Trophoblast cell (in vitro differentiated cells and primary cell): ENCODE data around the gene ADAMTS9.

Experiments used
- DNase-seq, 2 donors: peaks; one replicate each; pipeline ENCODE4 v3.0.0-alpha.2; 2016
- H2AFZ ChIP-seq: 2 replicates; pipeline ENCODE4 v1.6.1; 2013; ENCODE audit warnings: low read length, moderate library complexity, mild to moderate bottlenecking; ENCODE audit not compliant: insufficient read depth, poor library complexity
- H2AK5ac ChIP-seq: 2 replicates; pipeline ENCODE4 v1.6.1; 2013; ENCODE audit warnings: mild to moderate bottlenecking, low read length
- H2BK120ac ChIP-seq: 2 replicates; pipeline ENCODE4 v1.6.1; 2013; ENCODE audit warnings: low read length, mild to moderate bottlenecking, moderate library complexity; ENCODE audit not compliant: insufficient read depth, poor library complexity
- H2BK12ac ChIP-seq: 2 replicates; pipeline ENCODE4 v1.6.1; 2013; ENCODE audit warnings: mild to moderate bottlenecking, low read length, moderate library complexity
- H2BK5ac ChIP-seq: 2 replicates; pipeline ENCODE4 v1.6.1; 2013; ENCODE audit warnings: low read length, low read depth, moderate library complexity, mild to moderate bottlenecking; ENCODE audit not compliant: poor library complexity
- H3K14ac ChIP-seq: 2 replicates; pipeline ENCODE4 v1.6.1; 2013; ENCODE audit warnings: mild to moderate bottlenecking, low read length
- H3K18ac ChIP-seq: 2 replicates; pipeline ENCODE4 v1.6.1; 2013; ENCODE audit warnings: mild to moderate bottlenecking, low read length
- H3K23ac ChIP-seq: 2 replicates; pipeline ENCODE4 v1.6.1; 2013; ENCODE audit warnings: low read length
- H3K27ac ChIP-seq: 2 replicates; pipeline ENCODE4 v1.5.1; 2013; ENCODE audit warnings: low read depth, mild to moderate bottlenecking, inconsistent platforms, low read length, moderate library complexity
- H3K27me3 ChIP-seq: 2 replicates; pipeline ENCODE4 v1.6.1; 2013; ENCODE audit warnings: inconsistent platforms, mild to moderate bottlenecking, low read length, moderate library complexity; ENCODE audit not compliant: insufficient read depth
- H3K36me3 ChIP-seq, 2 experiments: 1 replicate in 1 of 2; 2 replicates in 1 of 2; pipeline ENCODE4 v1.6.1; 2013; ENCODE audit warnings: low read length in 2 of 2, mild to moderate bottlenecking in 2 of 2, moderate library complexity in 1 of 2; ENCODE audit not compliant: insufficient read depth in 2 of 2, control insufficient read depth in 1 of 2
- H3K4ac ChIP-seq: 2 replicates; pipeline ENCODE4 v1.6.1; 2013; ENCODE audit warnings: low read depth, mild to moderate bottlenecking, low read length, moderate library complexity
- H3K4me1 ChIP-seq, 2 experiments: 1 replicate in 1 of 2; 2 replicates in 1 of 2; pipeline ENCODE4 v1.6.1; 2013; ENCODE audit warnings: low read length in 2 of 2, mild to moderate bottlenecking in 2 of 2, moderate library complexity in 1 of 2; ENCODE audit not compliant: insufficient read depth in 2 of 2, control insufficient read depth in 1 of 2
- H3K4me2 ChIP-seq: 2 replicates; pipeline ENCODE4 v1.6.1; 2013; ENCODE audit warnings: inconsistent platforms, mild to moderate bottlenecking, low read length, moderate library complexity
- H3K4me3 ChIP-seq: 2 replicates; pipeline ENCODE4 v1.5.1; 2013; ENCODE audit warnings: mild to moderate bottlenecking, low read depth, low read length, inconsistent platforms
- H3K79me1 ChIP-seq: one replicate; pipeline ENCODE4 v1.6.1; 2013; ENCODE audit warnings: low read length
- H3K79me2 ChIP-seq: 2 replicates; pipeline ENCODE4 v1.6.1; 2013; ENCODE audit warnings: low read length, mild to moderate bottlenecking; ENCODE audit not compliant: control insufficient read depth, insufficient read depth, poor library complexity
- H3K9ac ChIP-seq: 2 replicates; pipeline ENCODE4 v1.6.1; 2013; ENCODE audit warnings: mild to moderate bottlenecking, low read length
- H3K9me3 ChIP-seq: 2 replicates; pipeline ENCODE4 v1.6.1; 2013; ENCODE audit warnings: low read depth, mild to moderate bottlenecking, control low read depth, inconsistent platforms, low read length; ENCODE audit not compliant: insufficient read depth
- H4K12ac ChIP-seq: 2 replicates; pipeline ENCODE4 v1.6.1; 2013; ENCODE audit warnings: low read depth, mild to moderate bottlenecking, low read length, moderate library complexity
- H4K8ac ChIP-seq: 2 replicates; pipeline ENCODE4 v1.6.1; 2013; ENCODE audit warnings: low read depth, mild to moderate bottlenecking, low read length, moderate library complexity
- H4K91ac ChIP-seq: one replicate; pipeline ENCODE4 v1.6.1; 2013; ENCODE audit warnings: low read depth, mild to moderate bottlenecking, low read length, moderate library complexity
- WGBS: extraction: QIAGEN DNeasy Blood & Tissue Kit; methylation state at CpG from one replicate; pipeline ENCODE4 v1.1.7; 2013; ENCODE audit warnings: missing lambda C conversion rate; ENCODE audit not compliant: insufficient read length, insufficient coverage; ENCODE audit errors: extremely low coverage; 5-methylcytosine and 5-hydroxymethylcytosine counted together

ADAMTS9 gene

DNA sequence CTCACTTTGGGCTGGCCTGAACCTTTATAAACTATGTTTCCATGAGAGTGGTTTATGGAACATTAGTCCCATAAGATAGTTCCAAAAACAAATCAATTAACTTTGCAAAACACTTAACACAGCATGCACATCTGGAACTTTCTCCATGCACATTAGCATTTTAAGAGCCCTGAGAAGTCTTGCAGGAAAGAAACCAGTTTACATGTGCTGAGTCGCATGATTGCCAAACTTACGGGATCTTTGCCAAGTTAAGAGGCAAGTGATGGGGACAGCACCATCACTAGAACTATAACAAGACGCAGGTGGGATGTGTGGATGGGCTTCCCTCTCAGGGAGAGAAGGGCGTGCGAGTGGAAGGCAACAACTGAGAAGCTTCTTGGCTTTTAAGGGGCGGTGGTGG, 20.7 kb downstream of the ADAMTS9 start:
- Histone ChIP-seq H3K9me3 (no peaks in the 10 kb centered on the region), H3K9ac (no peak overlapping the region), H3K4ac (no peak overlapping the region), H2BK5ac (no peak overlapping the region), H4K12ac (no peak overlapping the region), H3K4me3 (no peak overlapping the region), H3K79me1 (no peaks in the 10 kb centered on the region), H3K23ac (no peak overlapping the region), H2BK12ac (no peak overlapping the region), H3K14ac (no peak overlapping the region), H3K27ac (no peak overlapping the region), H3K79me2 (peaks cover 2% of the 10 kb centered on the region), H2BK120ac (no peak overlapping the region), H4K91ac (no peak overlapping the region), H3K27me3 (no peaks in the 10 kb centered on the region), H4K8ac (no peak overlapping the region), H2AFZ (no peak overlapping the region), H3K4me1 (no peaks in the 10 kb centered on the region), H3K36me3 (peaks cover 6 to 10% of the 10 kb centered on the region in 2 experiments), H2AK5ac (no peak overlapping the region), H3K18ac (no peak overlapping the region), H3K4me2 (no peak overlapping the region)
- no peak for DNase-seq
- WGBS, result no CpG with 5 or more reads among the region's 6 CpGs

DNA sequence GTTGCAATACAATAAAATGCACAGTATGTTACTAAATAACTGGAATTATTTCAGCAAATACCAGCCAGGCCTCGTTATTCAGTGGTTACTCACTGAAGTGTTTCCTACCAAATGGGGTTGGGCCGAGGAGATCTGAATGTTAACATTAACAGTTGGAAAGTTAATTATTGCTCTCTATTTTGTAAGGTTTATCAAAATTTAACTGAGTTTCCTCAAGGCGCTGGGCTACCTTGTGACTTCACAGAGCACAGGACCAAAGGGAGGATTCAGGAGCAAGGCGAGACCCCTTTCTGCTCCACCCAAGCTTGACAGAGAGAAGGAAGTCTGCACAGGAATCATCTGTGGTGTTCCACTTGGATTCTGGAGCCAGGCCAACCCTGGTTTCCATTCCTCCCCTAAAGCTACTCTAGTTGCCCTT, 21.6 kb downstream of the ADAMTS9 start:
- H4K12ac ChIP-seq, result no peak overlapping the region
- H3K79me1 ChIP-seq, result no peaks in the 10 kb centered on the region
- H3K4me2 ChIP-seq, result no peak overlapping the region
- no peak overlapping the region for H3K14ac ChIP-seq
- H3K9me3 ChIP-seq, result no peaks in the 10 kb centered on the region
- no peak overlapping the region for H4K91ac ChIP-seq
- H3K9ac ChIP-seq, result no peak overlapping the region
- no CpG with 5 or more reads among the region's 4 CpGs for WGBS
- no peak overlapping the region for H2BK5ac ChIP-seq
- no peak overlapping the region for H4K8ac ChIP-seq
- H3K27ac ChIP-seq, result no peak overlapping the region
- no peak overlapping the region for H3K18ac ChIP-seq
- H3K23ac ChIP-seq, result no peak overlapping the region
- peaks cover 2% of the 10 kb centered on the region for H3K79me2 ChIP-seq
- H3K4me1 ChIP-seq, result no peaks in the 10 kb centered on the region
- no peak overlapping the region for H2BK12ac ChIP-seq
- no peak overlapping the region for H2AK5ac ChIP-seq
- H2BK120ac ChIP-seq, result no peak overlapping the region
- H3K4me3 ChIP-seq, result no peak overlapping the region
- H3K27me3 ChIP-seq, result no peaks in the 10 kb centered on the region
- no peak overlapping the region for H3K4ac ChIP-seq
- H2AFZ ChIP-seq, result no peak overlapping the region
- peak in 1 of 2 donors; percentile 81 for DNase-seq
- H3K36me3 ChIP-seq, result peaks cover 6 to 10% of the 10 kb centered on the region in 2 experiments

DNA sequence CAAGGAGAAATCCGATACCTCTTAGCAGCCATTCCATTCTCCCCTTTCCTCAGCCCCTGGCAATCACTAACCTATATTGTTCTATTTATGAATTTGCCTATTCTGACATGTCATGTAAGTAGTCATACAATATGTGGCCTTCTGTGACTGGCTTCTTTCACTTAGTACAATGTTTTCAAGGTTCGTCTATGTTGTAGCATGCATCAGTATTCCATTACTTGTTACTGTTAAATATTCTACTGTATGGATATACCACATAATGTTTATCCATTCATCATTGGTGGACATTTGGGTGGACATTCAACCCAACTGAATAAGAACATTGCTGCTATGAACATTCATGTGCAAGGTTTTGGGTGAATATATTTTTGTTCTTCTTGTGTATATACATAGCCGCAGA, 23.4 kb downstream of the ADAMTS9 start:
- Histone ChIP-seq H3K18ac (no peak overlapping the region), H3K4me1 (no peaks in the 10 kb centered on the region), H2BK12ac (no peak overlapping the region), H4K12ac (no peak overlapping the region), H2BK120ac (no peak overlapping the region), H3K9ac (no peak overlapping the region), H3K4me2 (no peak overlapping the region), H2BK5ac (no peak overlapping the region), H3K27ac (no peak overlapping the region), H2AFZ (no peak overlapping the region), H4K8ac (no peak overlapping the region), H4K91ac (no peak overlapping the region), H3K23ac (no peak overlapping the region), H3K9me3 (no peaks in the 10 kb centered on the region), H3K79me1 (no peaks in the 10 kb centered on the region), H3K4ac (no peak overlapping the region), H3K79me2 (peaks cover 2% of the 10 kb centered on the region), H3K36me3 (peaks cover 6 to 10% of the 10 kb centered on the region in 2 experiments), H2AK5ac (no peak overlapping the region), H3K27me3 (no peaks in the 10 kb centered on the region), H3K4me3 (no peak overlapping the region), H3K14ac (no peak overlapping the region)
- WGBS, result no CpG with 5 or more reads among the region's 3 CpGs
- DNase-seq, result no peak

DNA sequence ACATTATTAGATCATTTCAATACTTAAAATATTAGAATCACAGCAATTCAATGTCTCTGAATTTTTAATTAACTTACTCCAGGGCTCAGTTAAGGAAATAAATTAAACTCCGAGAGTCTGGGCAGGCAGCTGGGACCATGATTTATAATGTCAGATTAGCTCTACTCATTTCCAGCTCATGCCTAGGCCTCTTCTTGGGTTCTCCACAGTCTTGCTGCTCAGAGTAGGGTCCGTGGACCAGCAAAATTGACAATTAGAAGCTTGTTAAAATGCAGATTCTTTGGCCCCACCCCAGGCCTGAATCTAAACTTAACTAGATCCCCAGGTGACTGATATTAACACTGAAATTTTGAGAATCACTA, 28.2 kb downstream of the ADAMTS9 start:
- H4K91ac ChIP-seq, result no peak overlapping the region
- H3K36me3 ChIP-seq, result peaks cover 7 to 16% of the 10 kb centered on the region in 2 experiments
- H3K79me1 ChIP-seq, result no peaks in the 10 kb centered on the region
- no peak overlapping the region for H2BK12ac ChIP-seq
- H3K9me3 ChIP-seq, result no peaks in the 10 kb centered on the region
- no peak overlapping the region for H4K12ac ChIP-seq
- H3K79me2 ChIP-seq, result no peaks in the 10 kb centered on the region
- H3K18ac ChIP-seq, result no peak overlapping the region
- H3K23ac ChIP-seq, result no peak overlapping the region
- no CpG with 5 or more reads among the region's 2 CpGs for WGBS
- H3K4me3 ChIP-seq, result no peak overlapping the region
- H2BK120ac ChIP-seq, result no peak overlapping the region
- no peak overlapping the region for H4K8ac ChIP-seq
- DNase-seq, result no peak
- no peaks in the 10 kb centered on the region for H3K4me1 ChIP-seq
- H3K4ac ChIP-seq, result no peak overlapping the region
- no peak overlapping the region for H2AK5ac ChIP-seq
- H3K4me2 ChIP-seq, result no peak overlapping the region
- H3K9ac ChIP-seq, result no peak overlapping the region
- H2BK5ac ChIP-seq, result no peak overlapping the region
- H3K27me3 ChIP-seq, result no peaks in the 10 kb centered on the region
- H3K14ac ChIP-seq, result no peak overlapping the region
- H2AFZ ChIP-seq, result no peak overlapping the region
- H3K27ac ChIP-seq, result no peak overlapping the region
